Measurements from ENCODE around the gene WDR77.

DNA sequence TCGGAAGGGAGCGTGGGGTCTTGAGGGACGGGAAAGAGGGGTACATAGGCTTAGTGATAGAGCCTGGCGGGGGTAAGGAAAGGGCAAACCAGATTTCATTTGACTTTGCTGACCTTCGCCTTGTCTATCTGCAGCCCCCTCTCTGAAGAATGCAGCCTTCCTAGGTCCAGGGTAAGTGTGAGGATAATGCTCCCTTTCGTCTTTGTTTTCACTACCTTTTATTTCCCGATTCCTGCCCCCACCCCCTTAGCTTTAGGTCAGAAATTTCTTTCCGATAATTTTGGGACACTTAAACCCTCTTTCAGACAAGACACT, 604 bp upstream of the WDR77 start:
- TF ChIP-seq POLR2A (IDR thresholded peaks at IDR 0.05; ENCODE audit: low read depth, low read length) (no peak), TAF1 (IDR thresholded peaks at IDR 0.05; ENCODE audit: low read depth, low read length) (no peak), POLR2AphosphoS5 (IDR thresholded peaks at IDR 0.05; ENCODE audit: low read depth, low read length) (no peak)

Measured in GM12891 (cell line).